T-helper 17 cell (primary cell): ENCODE data around the gene ST3GAL6. TPM values are rescaled to one million over a fixed set of nuclear protein-coding genes. Genes with fewer than 3 reads are reported as not detected.

Experiments
- ATAC-seq: fragments of 150-1000 bp; cut with Tn5 transposase; 2 replicates; pipeline ENCODE4 v1.10.0; 2021; ENCODE audit warnings: mild to moderate bottlenecking, moderate library complexity
- DNase-seq, 3 donors: peaks; one replicate each; pipeline versions ENCODE4 v3.0.0 to v3.0.0-alpha.2; 2020 to 2021
- H3K9me3 ChIP-seq: one replicate; pipeline ENCODE4 v1.7.0; 2013; ENCODE audit warnings: low read length, mild to moderate bottlenecking; ENCODE audit not compliant: control insufficient read depth, poor library complexity, severe bottlenecking
- H3K27ac Mint-ChIP-seq: one replicate; pipeline ENCODE4 v1.8.0; 2022; ENCODE audit warnings: mild to moderate bottlenecking, moderate library complexity, mixed read lengths
- H3K27me3 Mint-ChIP-seq: one replicate; pipeline ENCODE4 v1.8.0; 2022; ENCODE audit warnings: mixed read lengths
- H3K36me3 Mint-ChIP-seq: one replicate; pipeline ENCODE4 v1.8.0; 2022; ENCODE audit warnings: low read depth, mixed read lengths
- H3K4me1 Mint-ChIP-seq: one replicate; pipeline ENCODE4 v1.8.0; 2022; ENCODE audit warnings: mild to moderate bottlenecking, mixed read lengths
- H3K4me3 Mint-ChIP-seq: one replicate; pipeline ENCODE4 v1.8.0; 2022; ENCODE audit warnings: mild to moderate bottlenecking, moderate library complexity, mixed read lengths
- total RNA-seq, 4 donors: library from RNA in 2 of 4; stranded (reverse) in 2 of 4; gene quantifications; one replicate each; pipeline ENCODE4 v1.2.3 and lab custom pipeline; 2022 to 2026

The ST3GAL6 gene
- total RNA-seq, 2 donors from 2014 or later: 0.99 to 3.6 TPM

DNA sequence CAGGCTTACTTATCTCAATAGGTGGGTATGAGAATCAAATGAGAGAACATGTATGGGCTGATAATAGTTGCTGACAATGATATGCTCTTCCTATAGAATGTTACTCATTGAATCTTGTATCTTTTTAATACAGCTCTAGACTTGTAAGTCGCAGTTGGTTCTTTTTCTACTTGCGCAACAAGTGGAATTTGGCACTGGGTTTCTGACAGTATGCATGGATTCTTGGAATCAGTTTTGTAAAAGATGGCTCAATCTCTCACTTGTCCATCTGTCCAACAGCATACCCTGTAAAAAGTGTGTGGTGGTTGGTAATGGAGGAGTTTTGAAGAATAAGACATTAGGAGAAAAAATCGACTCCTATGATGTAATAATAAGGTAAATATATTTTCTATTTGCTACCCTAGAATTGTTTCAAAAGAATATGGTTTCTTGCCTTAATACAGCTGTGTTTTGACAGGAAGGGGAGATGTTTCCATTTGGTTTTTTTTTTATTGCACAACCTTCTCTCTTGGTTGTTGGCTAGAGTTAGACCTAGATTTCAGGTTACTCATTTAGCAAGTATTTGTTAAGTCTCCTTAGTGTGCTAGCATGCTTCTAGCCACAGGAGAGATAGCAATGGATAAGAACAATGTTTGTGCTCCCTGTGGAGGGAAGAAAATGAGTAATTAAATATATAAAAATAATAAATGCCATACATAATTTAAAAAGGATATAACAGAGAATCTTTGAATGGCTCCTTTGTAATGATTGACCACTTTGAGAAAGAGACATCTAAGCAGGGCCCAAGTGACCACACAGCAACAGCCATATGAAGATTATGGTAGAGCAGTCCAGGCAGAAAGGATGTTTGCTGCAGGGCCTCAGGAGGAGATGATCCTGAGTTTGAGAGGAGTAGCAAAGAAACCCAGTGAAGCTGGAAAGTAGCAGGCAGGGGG is 21.8 kb downstream of the ST3GAL6 start:
- DNase-seq (no peak), ATAC-seq (no peak)
- H3K4me1 Mint-ChIP-seq: no peaks in the 10 kb centered on the region
- no peak overlapping the region for H3K4me3 Mint-ChIP-seq
- H3K27me3 Mint-ChIP-seq: peaks cover 8% of the 10 kb centered on the region
- no peak overlapping the region for H3K27ac Mint-ChIP-seq
- no peaks in the 10 kb centered on the region for H3K36me3 Mint-ChIP-seq
- H3K9me3 ChIP-seq: no peaks in the 10 kb centered on the region

DNA sequence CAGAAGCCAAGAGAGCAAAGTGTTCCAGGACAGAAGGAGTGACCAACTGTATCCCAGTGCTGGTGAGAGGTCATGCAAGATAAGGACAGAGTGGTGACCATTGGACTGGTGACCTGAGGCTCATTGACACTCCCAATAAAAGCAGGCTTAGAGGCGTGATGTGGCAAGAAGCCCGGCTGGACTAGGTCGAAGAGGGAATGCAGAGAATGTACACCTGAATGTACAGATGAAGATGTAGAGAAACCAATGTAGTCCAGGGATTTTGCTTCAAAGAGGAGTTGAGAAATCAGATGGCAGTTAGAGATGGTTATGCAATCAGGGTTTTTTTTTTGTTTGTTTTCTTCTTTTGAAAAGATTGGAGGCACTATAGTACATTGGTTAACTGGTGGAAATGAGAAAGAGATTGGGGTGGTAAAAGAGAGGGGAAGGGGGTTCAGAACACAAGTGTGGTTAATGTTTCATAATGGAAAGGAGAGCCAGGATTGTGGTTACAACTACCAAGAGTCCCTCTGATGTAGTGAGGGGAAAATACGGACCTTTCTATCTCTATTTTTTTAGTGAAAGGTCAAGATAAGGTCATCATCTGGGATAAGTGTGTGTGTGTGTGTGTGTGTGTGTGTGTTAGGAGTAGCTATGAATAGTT is 23.3 kb downstream of the ST3GAL6 start:
- Mint-ChIP-seq H3K4me3 (no peak overlapping the region), H3K4me1 (no peaks in the 10 kb centered on the region), H3K27me3 (peaks cover 8% of the 10 kb centered on the region), H3K36me3 (no peaks in the 10 kb centered on the region), H3K27ac (no peak overlapping the region)
- DNase-seq (no peak), ATAC-seq (no peak)
- no peaks in the 10 kb centered on the region for H3K9me3 ChIP-seq

DNA sequence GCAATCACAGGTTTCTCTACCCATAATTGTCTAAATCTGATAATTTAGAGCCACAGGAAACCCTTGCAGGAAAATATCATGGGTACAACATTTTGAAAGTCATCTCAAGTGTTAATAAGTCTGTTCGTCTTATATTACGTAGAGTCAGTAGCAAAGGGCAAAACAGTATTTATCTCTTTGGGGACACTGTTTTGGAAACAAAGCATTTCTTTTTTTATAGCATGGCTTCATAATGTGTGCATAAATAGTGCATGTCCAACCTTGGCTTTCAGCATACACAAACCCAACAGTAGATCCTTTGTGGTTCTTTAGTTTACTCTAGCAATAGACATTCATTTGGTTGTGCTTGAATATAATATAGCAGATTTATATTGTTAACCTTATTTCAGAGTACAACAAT is 24.0 kb downstream of the ST3GAL6 start:
- DNase-seq (no peak), ATAC-seq (no peak)
- Mint-ChIP-seq H3K36me3 (no peaks in the 10 kb centered on the region), H3K4me1 (no peaks in the 10 kb centered on the region), H3K4me3 (no peak overlapping the region), H3K27me3 (peaks cover 8% of the 10 kb centered on the region), H3K27ac (no peak overlapping the region)
- no peaks in the 10 kb centered on the region for H3K9me3 ChIP-seq

DNA sequence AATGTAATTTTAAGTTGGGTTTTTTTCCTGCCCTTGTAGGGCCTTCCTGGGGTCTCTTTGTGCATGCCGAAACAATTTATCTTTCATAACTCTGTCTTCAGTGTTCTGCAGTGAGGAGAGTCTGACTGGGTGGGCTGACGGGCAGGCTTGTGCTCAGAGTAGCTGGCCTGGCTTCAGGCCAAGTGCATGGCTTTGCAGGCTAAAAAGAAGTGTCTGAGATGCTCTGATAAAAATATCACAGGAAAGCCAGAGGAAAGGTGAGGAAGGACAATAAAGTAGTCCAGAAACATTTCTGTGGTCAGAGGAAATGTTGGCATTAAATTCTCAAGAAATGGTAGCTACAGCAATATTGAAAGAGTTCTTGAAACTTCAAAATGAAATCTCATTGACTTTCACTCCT is 25.5 kb downstream of the ST3GAL6 start:
- H3K36me3 Mint-ChIP-seq: no peaks in the 10 kb centered on the region
- ATAC-seq: no peak
- H3K4me3 Mint-ChIP-seq: no peak overlapping the region
- H3K27ac Mint-ChIP-seq: no peak overlapping the region
- H3K27me3 Mint-ChIP-seq: peaks cover 10% of the 10 kb centered on the region
- no peaks in the 10 kb centered on the region for H3K4me1 Mint-ChIP-seq
- DNase-seq: no peak
- no peaks in the 10 kb centered on the region for H3K9me3 ChIP-seq

DNA sequence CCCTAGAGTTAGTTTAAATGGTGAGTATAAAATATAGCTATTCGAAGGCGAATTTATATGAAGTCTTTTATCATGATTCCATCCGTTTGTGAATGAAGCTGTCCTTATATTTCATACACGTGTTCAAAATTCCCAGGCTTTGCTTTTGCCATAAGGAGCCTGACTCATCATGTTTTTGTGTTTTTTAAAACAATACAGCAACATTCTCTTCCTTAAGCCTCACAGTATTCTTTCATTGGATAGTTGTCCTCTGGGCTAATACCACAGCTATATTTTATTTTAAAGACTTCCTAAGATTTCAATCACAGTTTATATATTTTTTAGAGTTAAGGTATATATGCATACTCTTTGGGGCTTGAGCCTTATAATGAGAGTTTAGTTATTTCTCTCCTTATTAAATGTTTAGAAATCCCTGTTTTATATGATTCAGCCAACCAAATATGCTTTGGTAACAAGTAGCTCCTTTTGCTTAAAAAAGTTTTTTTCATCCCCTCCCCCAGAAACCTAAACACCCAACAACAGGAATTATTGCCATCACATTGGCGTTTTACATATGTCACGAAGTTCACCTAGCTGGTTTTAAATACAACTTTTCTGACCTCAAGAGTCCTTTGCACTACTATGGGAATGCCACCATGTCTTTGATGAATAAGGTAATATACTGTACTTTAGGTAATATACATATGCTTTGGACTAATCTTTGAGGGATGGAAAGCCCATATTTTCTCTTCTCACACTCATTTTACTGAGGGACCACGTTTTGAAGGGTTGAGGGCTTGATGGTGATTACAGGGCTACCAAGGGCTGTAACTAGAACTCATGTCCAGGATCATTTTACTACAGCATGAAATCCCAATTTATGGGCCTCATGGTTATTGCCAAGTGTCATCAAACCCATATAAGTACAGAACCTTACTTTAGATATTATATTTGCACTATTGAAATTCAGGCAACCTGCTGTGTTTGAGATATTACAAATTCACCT is 28.5 kb downstream of the ST3GAL6 start:
- Mint-ChIP-seq H3K36me3 (no peaks in the 10 kb centered on the region), H3K4me1 (no peaks in the 10 kb centered on the region), H3K27ac (no peak overlapping the region), H3K27me3 (peaks cover 11% of the 10 kb centered on the region), H3K4me3 (no peak overlapping the region)
- ATAC-seq (no peak), DNase-seq (no peak)
- H3K9me3 ChIP-seq: no peaks in the 10 kb centered on the region

DNA sequence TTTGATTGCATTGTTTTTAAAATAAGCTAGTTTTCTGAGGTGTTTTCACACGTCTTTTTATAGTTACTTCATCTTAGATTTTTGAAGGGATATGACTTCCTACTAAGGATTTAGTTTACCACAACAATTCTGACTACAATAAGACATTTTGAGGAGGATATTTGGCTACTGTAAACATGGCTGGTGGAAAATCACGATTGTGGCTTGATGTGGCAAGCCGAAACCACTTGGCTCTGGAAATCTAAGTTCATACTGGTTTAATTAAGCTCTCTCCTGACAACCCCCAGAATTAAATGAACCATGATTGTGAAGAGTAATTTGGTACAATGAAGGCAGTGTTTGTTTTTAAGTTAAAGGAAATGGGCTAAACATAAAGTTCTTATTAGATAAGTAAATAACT is 30.8 kb downstream of the ST3GAL6 start:
- no peak for ATAC-seq
- no peak for DNase-seq
- Mint-ChIP-seq H3K27me3 (peaks cover 8% of the 10 kb centered on the region), H3K4me3 (no peak overlapping the region), H3K4me1 (no peaks in the 10 kb centered on the region), H3K36me3 (no peaks in the 10 kb centered on the region), H3K27ac (no peak overlapping the region)
- no peaks in the 10 kb centered on the region for H3K9me3 ChIP-seq

DNA sequence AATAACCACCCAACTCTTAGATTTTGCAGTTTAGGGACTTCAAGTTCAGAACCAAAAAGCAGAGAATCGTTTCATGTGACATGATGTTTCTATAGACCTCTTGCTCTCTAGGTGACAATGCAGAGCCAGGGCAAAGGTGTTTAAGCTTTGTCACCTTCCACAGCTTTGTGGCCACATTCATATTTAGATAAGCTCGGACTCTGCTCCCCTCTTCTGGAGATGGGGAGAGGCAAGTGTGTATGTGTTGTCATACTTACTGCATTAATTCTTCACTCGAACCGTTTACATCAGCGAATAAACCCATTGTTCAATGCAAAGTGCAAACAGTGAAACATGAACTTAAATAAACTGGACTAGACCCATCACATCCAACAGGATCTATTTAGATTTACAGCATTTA is 33.2 kb downstream of the ST3GAL6 start:
- H3K36me3 Mint-ChIP-seq: no peaks in the 10 kb centered on the region
- peaks cover 8% of the 10 kb centered on the region for H3K27me3 Mint-ChIP-seq
- H3K9me3 ChIP-seq: no peaks in the 10 kb centered on the region
- DNase-seq (no peak), ATAC-seq (no peak)
- H3K27ac Mint-ChIP-seq: no peak overlapping the region
- no peak overlapping the region for H3K4me3 Mint-ChIP-seq
- H3K4me1 Mint-ChIP-seq: no peaks in the 10 kb centered on the region

DNA sequence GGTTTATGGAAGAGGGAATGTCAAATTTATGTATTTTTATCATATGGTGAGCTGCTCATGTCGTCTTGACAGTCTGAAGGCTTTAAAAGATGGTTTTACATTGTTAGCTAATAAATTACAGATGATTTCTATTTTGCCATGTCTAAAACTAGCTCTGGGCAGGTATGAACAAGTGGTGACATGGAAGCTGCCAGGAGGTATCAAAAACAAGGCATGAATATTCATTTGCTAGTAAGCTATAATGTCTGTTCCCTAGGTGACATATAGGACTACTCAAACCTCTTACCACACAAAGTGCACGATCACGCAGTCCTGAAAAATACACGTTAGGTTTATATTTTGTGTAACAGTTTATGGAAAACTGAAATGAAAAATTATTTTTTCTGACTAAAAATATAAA is 34.8 kb downstream of the ST3GAL6 start:
- H3K4me3 Mint-ChIP-seq: no peak overlapping the region
- no peaks in the 10 kb centered on the region for H3K4me1 Mint-ChIP-seq
- H3K27ac Mint-ChIP-seq: peak overlapping the region; percentile 21
- H3K27me3 Mint-ChIP-seq: peaks cover 8% of the 10 kb centered on the region
- no peaks in the 10 kb centered on the region for H3K9me3 ChIP-seq
- ATAC-seq: no peak
- H3K36me3 Mint-ChIP-seq: no peaks in the 10 kb centered on the region
- DNase-seq: no peak

DNA sequence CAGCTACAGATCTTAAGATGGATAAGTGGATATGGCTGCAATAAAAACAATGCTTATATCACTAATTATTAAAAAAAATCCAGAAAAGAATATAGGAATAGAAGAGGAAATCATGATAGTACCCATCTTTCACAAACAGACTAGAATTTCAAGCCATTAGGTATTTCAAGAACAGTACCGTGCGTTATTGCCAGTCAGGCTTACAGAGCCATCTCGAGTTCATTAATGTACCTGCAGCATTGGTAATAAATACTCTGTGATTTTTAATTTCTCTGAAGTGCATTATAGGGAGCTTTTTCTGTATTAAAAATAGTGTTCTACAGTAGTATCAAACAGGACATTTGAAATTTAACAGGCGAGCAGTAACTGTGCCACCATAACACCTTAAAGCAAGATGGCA is 35.7 kb downstream of the ST3GAL6 start:
- Mint-ChIP-seq H3K27ac (no peak overlapping the region), H3K36me3 (no peaks in the 10 kb centered on the region), H3K27me3 (peaks cover 3% of the 10 kb centered on the region), H3K4me3 (no peak overlapping the region), H3K4me1 (no peaks in the 10 kb centered on the region)
- ATAC-seq (no peak), DNase-seq (no peak)
- H3K9me3 ChIP-seq: no peaks in the 10 kb centered on the region

DNA sequence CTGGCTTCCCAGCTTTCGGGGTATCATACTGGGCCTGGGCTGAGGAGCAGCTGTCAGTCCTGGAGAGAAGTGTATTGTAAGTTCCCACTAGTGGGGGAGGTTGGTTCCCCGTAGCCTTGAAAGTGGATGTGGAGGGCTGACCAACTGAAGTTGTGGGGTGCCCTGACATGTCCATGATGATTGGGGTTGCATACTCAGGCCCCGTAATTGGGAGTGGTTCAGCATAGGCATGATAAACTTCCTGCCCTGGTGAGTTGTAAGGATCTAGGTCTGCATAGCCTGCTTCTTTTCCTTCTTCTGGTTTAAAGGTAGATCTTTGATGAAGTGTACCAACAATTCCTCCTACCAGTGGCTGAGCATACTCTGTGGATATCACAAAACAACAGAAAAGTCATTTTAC is 36.3 kb downstream of the ST3GAL6 start:
- ATAC-seq (no peak), DNase-seq (no peak)
- no peak overlapping the region for H3K4me3 Mint-ChIP-seq
- no peaks in the 10 kb centered on the region for H3K36me3 Mint-ChIP-seq
- H3K9me3 ChIP-seq: no peaks in the 10 kb centered on the region
- H3K4me1 Mint-ChIP-seq: no peaks in the 10 kb centered on the region
- no peak overlapping the region for H3K27ac Mint-ChIP-seq
- no peaks in the 10 kb centered on the region for H3K27me3 Mint-ChIP-seq

DNA sequence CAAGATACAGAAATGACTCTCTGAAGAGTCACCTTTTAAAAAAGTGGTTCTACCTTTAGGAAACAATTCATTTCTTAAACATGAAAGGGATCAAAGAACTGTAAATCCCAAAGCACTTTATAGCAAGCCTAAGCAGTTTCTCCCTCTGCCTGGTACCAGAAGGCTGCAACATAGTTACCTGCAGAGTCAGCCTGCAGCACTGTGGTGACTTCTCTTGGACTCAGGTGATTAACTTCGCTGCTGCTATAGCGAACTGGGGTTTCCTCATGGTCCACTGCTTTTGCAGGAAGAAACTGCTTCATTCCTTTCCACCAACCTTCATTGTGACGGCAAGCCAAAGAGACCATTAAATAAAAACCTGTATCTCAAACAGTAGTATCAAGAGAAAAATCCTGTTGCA is 37.3 kb downstream of the ST3GAL6 start:
- Mint-ChIP-seq H3K27ac (no peak overlapping the region), H3K4me3 (no peak overlapping the region), H3K36me3 (peaks cover under 1% of the 10 kb centered on the region), H3K4me1 (no peaks in the 10 kb centered on the region), H3K27me3 (no peaks in the 10 kb centered on the region)
- no peak for DNase-seq
- no peaks in the 10 kb centered on the region for H3K9me3 ChIP-seq
- no peak for ATAC-seq

DNA sequence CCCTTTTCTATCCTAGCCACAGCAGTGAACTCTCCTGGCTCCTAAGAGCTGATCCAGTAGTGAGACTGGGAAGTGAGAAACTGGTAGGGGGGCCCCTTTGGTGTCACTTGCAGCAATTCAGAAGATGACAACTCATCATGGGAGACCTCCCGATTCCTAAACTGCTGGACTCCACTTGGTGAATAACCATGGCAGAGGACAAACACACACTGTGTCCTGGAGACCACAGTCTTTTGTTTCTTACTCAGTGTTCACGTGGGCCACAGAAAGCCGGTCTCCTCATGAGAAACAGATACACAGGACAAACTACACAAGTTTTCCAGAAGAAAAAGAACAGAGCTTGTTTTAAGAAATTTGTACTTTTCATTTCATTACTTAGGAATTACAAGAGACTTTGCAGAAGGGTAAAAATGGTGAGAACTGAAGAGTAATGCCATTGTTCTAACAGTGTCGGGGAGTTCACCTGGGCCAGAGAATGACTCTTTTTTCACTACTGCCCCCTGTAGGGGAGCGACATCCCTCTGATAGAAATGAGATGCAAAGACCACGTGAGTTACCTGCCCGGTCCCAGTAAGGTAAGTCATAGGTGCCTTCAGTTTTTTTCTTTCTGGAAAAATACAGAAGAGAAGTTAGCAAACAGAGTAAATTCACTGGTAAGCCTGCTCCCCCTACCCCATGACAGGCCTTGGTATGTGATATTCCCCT is 38.1 kb downstream of the ST3GAL6 start:
- no peaks in the 10 kb centered on the region for H3K27me3 Mint-ChIP-seq
- DNase-seq (no peak), ATAC-seq (no peak)
- H3K9me3 ChIP-seq: no peaks in the 10 kb centered on the region
- no peak overlapping the region for H3K4me3 Mint-ChIP-seq
- H3K36me3 Mint-ChIP-seq: peaks cover 2% of the 10 kb centered on the region
- H3K4me1 Mint-ChIP-seq: no peaks in the 10 kb centered on the region
- no peak overlapping the region for H3K27ac Mint-ChIP-seq
